ENCODE measurements around the gene HDGFL3. TPM values are rescaled to one million over a fixed set of nuclear protein-coding genes. Genes with fewer than 3 reads are reported as not detected.

The HDGFL3 gene
- total RNA-seq, 4 donors from 2014 or later: 17.7 to 32.2 (median 29.4) TPM

- TF ChIP-seq CTCF (IDR thresholded peaks at IDR 0.05; ENCODE audit: low read depth): no peak
Measured at GRCh38 chr15:83219026-83219425, 11.4 kb upstream of the HDGFL3 start.

GRCh38 chr15:83215306-83215705 lies 7.7 kb upstream of the HDGFL3 start:
- TF ChIP-seq CTCF (IDR thresholded peaks at IDR 0.05; ENCODE audit: low read depth): no peak

GRCh38 chr15:83210619-83211018 lies 3.0 kb upstream of the HDGFL3 start:
- no peak for TF ChIP-seq CTCF (IDR thresholded peaks at IDR 0.05; ENCODE audit: low read depth)

GRCh38 chr15:83209333-83209732 lies 1.7 kb upstream of the HDGFL3 start:
- TF ChIP-seq CTCF (IDR thresholded peaks at IDR 0.05; ENCODE audit: low read depth): no peak

GRCh38 chr15:83208367-83208661 lies 691 bp upstream of the HDGFL3 start:
- no peak for TF ChIP-seq CTCF (IDR thresholded peaks at IDR 0.05; ENCODE audit: low read depth)

- no peak for TF ChIP-seq CTCF (IDR thresholded peaks at IDR 0.05; ENCODE audit: low read depth)
Measured at GRCh38 chr15:83207009-83207659, 489 bp downstream of the HDGFL3 start.

GRCh38 chr15:83206526-83207008 lies 1.1 kb downstream of the HDGFL3 start:
- TF ChIP-seq CTCF (IDR thresholded peaks at IDR 0.05; ENCODE audit: low read depth): no peak

Measured in subcutaneous adipose tissue (tissue), 4 donors.